Subcutaneous abdominal adipose tissue (tissue), 5 donors: ENCODE measurements around the gene NEUROD6.

ENCODE experiments used
- H3K27ac ChIP-seq: one replicate; pipeline ENCODE4 v1.7.0; 2013; ENCODE audit warnings: low read depth, mild to moderate bottlenecking, inconsistent platforms, low read length, moderate library complexity
- H3K27me3 ChIP-seq, 5 donors: one replicate each; pipeline ENCODE4 v1.7.0; 2013; ENCODE audit warnings: low read length in 5 of 5, inconsistent platforms in 1 of 5; ENCODE audit not compliant: control insufficient read depth in 5 of 5, insufficient read depth in 4 of 5
- H3K36me3 ChIP-seq, 5 donors: one replicate each; pipeline ENCODE4 v1.7.0; 2013; ENCODE audit warnings: low read length in 5 of 5; ENCODE audit not compliant: control insufficient read depth in 5 of 5, insufficient read depth in 5 of 5
- H3K4me1 ChIP-seq, 5 donors: one replicate each; pipeline ENCODE4 v1.7.0; 2013; ENCODE audit warnings: low read length in 5 of 5, mild to moderate bottlenecking in 3 of 5, moderate library complexity in 1 of 5; ENCODE audit not compliant: control insufficient read depth in 5 of 5, insufficient read depth in 5 of 5
- H3K4me3 ChIP-seq, 5 donors: one replicate each; pipeline ENCODE4 v1.7.0; 2013; ENCODE audit warnings: low read length in 5 of 5, low read depth in 1 of 5
- H3K9ac ChIP-seq, 5 donors: one replicate each; pipeline ENCODE4 v1.7.0; 2013; ENCODE audit warnings: low read length in 5 of 5, mild to moderate bottlenecking in 4 of 5, moderate library complexity in 3 of 5
- H3K9me3 ChIP-seq, 5 donors: one replicate each; pipeline ENCODE4 v1.7.0; 2013; ENCODE audit warnings: low read length in 5 of 5; ENCODE audit not compliant: control insufficient read depth in 5 of 5
- donor health status: healthy.
- donor health status: healthy.
- donor health status: healthy.
- donor health status: healthy.
- donor health status: healthy.

NEUROD6 gene

GRCh38 chr7:31362401-31362800, 21.9 kb upstream of the NEUROD6 start:
- Histone ChIP-seq H3K4me1 (peaks cover 0 to 23% (median 17%) of the 10 kb centered on the region in 5 donors), H3K36me3 (no peaks in the 10 kb centered on the region), H3K27ac (no peak overlapping the region), H3K27me3 (peaks cover 0 to 4% (median 0%) of the 10 kb centered on the region in 5 donors), H3K9ac (no peak overlapping the region), H3K4me3 (no peak overlapping the region), H3K9me3 (no peaks in the 10 kb centered on the region)

GRCh38 chr7:31358467-31358866, 17.9 kb upstream of the NEUROD6 start:
- H3K27me3 ChIP-seq, result no peaks in the 10 kb centered on the region
- H3K9me3 ChIP-seq, result peaks cover 0 to 3% (median 0%) of the 10 kb centered on the region in 5 donors
- no peaks in the 10 kb centered on the region for H3K36me3 ChIP-seq
- H3K4me3 ChIP-seq, result no peak overlapping the region
- H3K27ac ChIP-seq, result no peak overlapping the region
- H3K4me1 ChIP-seq, result peaks cover 0 to 23% (median 17%) of the 10 kb centered on the region in 5 donors
- H3K9ac ChIP-seq, result no peak overlapping the region

GRCh38 chr7:31345421-31345820, 4.9 kb upstream of the NEUROD6 start:
- H3K27me3 ChIP-seq, result peaks cover 0 to 3% (median 0%) of the 10 kb centered on the region in 5 donors
- no peaks in the 10 kb centered on the region for H3K4me1 ChIP-seq
- no peaks in the 10 kb centered on the region for H3K9me3 ChIP-seq
- H3K4me3 ChIP-seq, result no peak overlapping the region
- no peak overlapping the region for H3K27ac ChIP-seq
- no peak overlapping the region for H3K9ac ChIP-seq
- H3K36me3 ChIP-seq, result no peaks in the 10 kb centered on the region

GRCh38 chr7:31343516-31344305, 3.2 kb upstream of the NEUROD6 start:
- H3K27me3 ChIP-seq, result peaks cover 0 to 9% (median 2%) of the 10 kb centered on the region in 5 donors
- H3K4me3 ChIP-seq, result no peak overlapping the region
- no peaks in the 10 kb centered on the region for H3K4me1 ChIP-seq
- no peak overlapping the region for H3K27ac ChIP-seq
- H3K36me3 ChIP-seq, result no peaks in the 10 kb centered on the region
- H3K9me3 ChIP-seq, result no peaks in the 10 kb centered on the region
- no peak overlapping the region for H3K9ac ChIP-seq

- no peak overlapping the region for H3K9ac ChIP-seq
- peaks cover 0 to 8% (median 3%) of the 10 kb centered on the region in 5 donors for H3K4me1 ChIP-seq
- H3K27ac ChIP-seq, result no peak overlapping the region
- no peaks in the 10 kb centered on the region for H3K9me3 ChIP-seq
- H3K27me3 ChIP-seq, result peaks cover 6 to 18% (median 10%) of the 10 kb centered on the region in 5 donors
- H3K36me3 ChIP-seq, result no peaks in the 10 kb centered on the region
- H3K4me3 ChIP-seq, result no peak overlapping the region
Observed at GRCh38 chr7:31341141-31341540, 615 bp upstream of the NEUROD6 start.

- Histone ChIP-seq H3K9me3 (no peaks in the 10 kb centered on the region), H3K4me3 (no peak overlapping the region), H3K27me3 (peaks cover 8 to 19% (median 10%) of the 10 kb centered on the region in 5 donors), H3K4me1 (peaks cover 0 to 17% (median 7%) of the 10 kb centered on the region in 5 donors), H3K27ac (no peak overlapping the region), H3K36me3 (no peaks in the 10 kb centered on the region), H3K9ac (no peak overlapping the region)
Observed at GRCh38 chr7:31340051-31340450, 475 bp downstream of the NEUROD6 start.

GRCh38 chr7:31338706-31339105, 1.8 kb downstream of the NEUROD6 start:
- H3K4me3 ChIP-seq, result no peak overlapping the region
- peaks cover 8 to 19% (median 10%) of the 10 kb centered on the region in 5 donors for H3K27me3 ChIP-seq
- H3K9ac ChIP-seq, result no peak overlapping the region
- H3K4me1 ChIP-seq, result peaks cover 0 to 17% (median 7%) of the 10 kb centered on the region in 5 donors
- H3K9me3 ChIP-seq, result no peaks in the 10 kb centered on the region
- no peaks in the 10 kb centered on the region for H3K36me3 ChIP-seq
- H3K27ac ChIP-seq, result no peak overlapping the region

GRCh38 chr7:31337002-31337565, 3.4 kb downstream of the NEUROD6 start:
- H3K9ac ChIP-seq, result no peak overlapping the region
- H3K9me3 ChIP-seq, result no peaks in the 10 kb centered on the region
- no peak overlapping the region for H3K27ac ChIP-seq
- H3K4me1 ChIP-seq, result peaks cover 0 to 17% (median 7%) of the 10 kb centered on the region in 5 donors
- peak overlapping the region in 2 of 5 donors; percentile 47 to 68 for H3K4me3 ChIP-seq
- H3K27me3 ChIP-seq, result peaks cover 8 to 19% (median 10%) of the 10 kb centered on the region in 5 donors
- H3K36me3 ChIP-seq, result no peaks in the 10 kb centered on the region

GRCh38 chr7:31336202-31337001, 4.1 kb downstream of the NEUROD6 start:
- H3K4me1 ChIP-seq, result peaks cover 0 to 17% (median 7%) of the 10 kb centered on the region in 5 donors
- H3K36me3 ChIP-seq, result no peaks in the 10 kb centered on the region
- no peak overlapping the region for H3K9ac ChIP-seq
- H3K9me3 ChIP-seq, result no peaks in the 10 kb centered on the region
- H3K27me3 ChIP-seq, result peaks cover 8 to 19% (median 10%) of the 10 kb centered on the region in 5 donors
- H3K27ac ChIP-seq, result no peak overlapping the region
- peak overlapping the region in 4 of 5 donors; percentile 14 to 68 (median 32) for H3K4me3 ChIP-seq

GRCh38 chr7:31335884-31336201, 4.7 kb downstream of the NEUROD6 start:
- Histone ChIP-seq H3K4me3 (peak overlapping the region in 4 of 5 donors; percentile 14 to 68 (median 32)), H3K9ac (no peak overlapping the region), H3K27ac (no peak overlapping the region), H3K9me3 (no peaks in the 10 kb centered on the region), H3K4me1 (peaks cover 0 to 17% (median 7%) of the 10 kb centered on the region in 5 donors), H3K27me3 (peaks cover 8 to 19% (median 10%) of the 10 kb centered on the region in 5 donors), H3K36me3 (no peaks in the 10 kb centered on the region)
